SH-SY5Y (cell line): ENCODE data around the gene FGF18.

ENCODE experiments used
- GATA2 ChIP-seq: IDR thresholded peaks from 2 replicates; pipeline ENCODE4 v1.6.1; 2011; ENCODE audit warnings: mild to moderate bottlenecking, low read depth, low read length
- GATA3 ChIP-seq: IDR thresholded peaks from 2 replicates; pipeline ENCODE4 v1.6.1; 2011; ENCODE audit warnings: low read depth, mild to moderate bottlenecking, low read length, moderate library complexity

- TF ChIP-seq GATA2 (no peak), GATA3 (no peak)
These were observed 9.3 kb upstream of the FGF18 start for GRCh38 chr5:171410181-171410580.
